ENCODE data around the gene SOX1. TPM values are rescaled to one million over a fixed set of nuclear protein-coding genes. Genes with fewer than 3 reads are reported as not detected.
A peak's percentile ranks its signal among the peaks of the same experiment; 100 is the strongest.

SOX1 gene
- total and polyA plus RNA-seq, 2 experiments from 2014 or later: not detected

DNA sequence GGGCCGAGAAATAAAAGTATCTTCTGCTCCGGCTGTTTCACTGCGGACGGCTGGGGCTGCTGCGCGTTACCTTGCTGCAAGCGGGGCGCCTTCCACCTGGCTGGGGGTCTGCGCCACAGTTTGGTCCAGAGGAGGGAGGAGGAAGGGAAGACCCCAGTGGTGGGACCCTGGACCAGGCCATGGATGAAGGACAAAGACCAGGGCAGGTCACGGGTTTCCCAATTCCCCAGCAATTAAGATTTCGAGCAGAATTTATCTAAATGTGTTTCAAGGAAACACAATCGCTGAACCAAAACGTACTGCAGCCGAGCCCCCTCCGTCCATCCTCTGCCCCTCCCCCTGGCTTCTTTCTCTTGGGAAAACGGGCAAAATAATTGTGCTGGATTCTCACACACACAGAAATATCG is 2.9 kb downstream of the SOX1 start:
- peaks cover 100% of the 10 kb centered on the region for H3K27me3 ChIP-seq
- no peak for DNase-seq (ENCODE audit: low read depth in 1 of 2, low spot score in 1 of 2)
- no peak overlapping the region for H3K4me3 ChIP-seq
- no peaks in the 10 kb centered on the region for H3K9me3 ChIP-seq (ENCODE audit: low read depth)
- no peak overlapping the region for H3K27ac ChIP-seq
- TF ChIP-seq, protein P1, sequence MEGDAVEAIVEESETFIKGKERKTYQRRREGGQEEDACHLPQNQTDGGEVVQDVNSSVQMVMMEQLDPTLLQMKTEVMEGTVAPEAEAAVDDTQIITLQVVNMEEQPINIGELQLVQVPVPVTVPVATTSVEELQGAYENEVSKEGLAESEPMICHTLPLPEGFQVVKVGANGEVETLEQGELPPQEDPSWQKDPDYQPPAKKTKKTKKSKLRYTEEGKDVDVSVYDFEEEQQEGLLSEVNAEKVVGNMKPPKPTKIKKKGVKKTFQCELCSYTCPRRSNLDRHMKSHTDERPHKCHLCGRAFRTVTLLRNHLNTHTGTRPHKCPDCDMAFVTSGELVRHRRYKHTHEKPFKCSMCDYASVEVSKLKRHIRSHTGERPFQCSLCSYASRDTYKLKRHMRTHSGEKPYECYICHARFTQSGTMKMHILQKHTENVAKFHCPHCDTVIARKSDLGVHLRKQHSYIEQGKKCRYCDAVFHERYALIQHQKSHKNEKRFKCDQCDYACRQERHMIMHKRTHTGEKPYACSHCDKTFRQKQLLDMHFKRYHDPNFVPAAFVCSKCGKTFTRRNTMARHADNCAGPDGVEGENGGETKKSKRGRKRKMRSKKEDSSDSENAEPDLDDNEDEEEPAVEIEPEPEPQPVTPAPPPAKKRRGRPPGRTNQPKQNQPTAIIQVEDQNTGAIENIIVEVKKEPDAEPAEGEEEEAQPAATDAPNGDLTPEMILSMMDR (IDR thresholded peaks at IDR 0.05; ENCODE audit: low read depth, low read length): no peak
- no peaks in the 10 kb centered on the region for H3K36me3 ChIP-seq
- H3K4me1 ChIP-seq (ENCODE audit: low read depth): peaks cover 9% of the 10 kb centered on the region

DNA sequence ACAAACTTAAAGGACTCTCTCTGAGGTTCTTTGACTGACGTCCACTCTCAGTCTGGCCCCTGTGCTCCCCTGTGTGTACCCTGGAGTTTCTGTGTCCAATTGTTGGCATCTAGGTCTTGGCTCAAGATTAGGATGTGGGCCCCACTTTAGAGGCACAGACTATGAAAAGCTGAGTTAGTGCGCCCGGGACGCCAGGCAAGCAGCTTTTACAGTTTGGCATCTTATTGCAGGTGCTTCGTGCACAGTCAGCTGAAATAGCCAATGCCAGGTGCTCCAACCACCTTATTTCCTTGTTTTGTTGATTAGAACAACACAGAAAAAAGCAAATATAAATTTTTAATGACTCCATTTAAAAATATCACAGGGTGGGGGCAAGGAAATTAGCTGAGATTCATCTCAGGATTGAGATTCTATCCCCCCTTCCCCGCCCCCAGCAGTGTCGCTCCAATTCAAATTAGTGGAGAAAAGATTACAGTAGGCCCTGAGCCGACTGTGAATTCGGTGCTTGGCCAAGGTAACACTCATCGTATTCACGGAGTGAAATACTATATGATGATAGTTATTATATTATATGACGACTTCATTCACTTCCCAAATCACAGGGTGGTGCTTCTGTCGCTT is 4.3 kb downstream of the SOX1 start:
- H3K36me3 ChIP-seq: no peaks in the 10 kb centered on the region
- no peak overlapping the region for H3K27ac ChIP-seq
- no peak overlapping the region for H3K4me3 ChIP-seq
- H3K9me3 ChIP-seq (ENCODE audit: low read depth): no peaks in the 10 kb centered on the region
- H3K4me1 ChIP-seq (ENCODE audit: low read depth): peaks cover 9% of the 10 kb centered on the region
- no peak for DNase-seq (ENCODE audit: low read depth in 1 of 2, low spot score in 1 of 2)
- TF ChIP-seq, protein P1 (IDR thresholded peaks at IDR 0.05; ENCODE audit: low read depth, low read length): no peak
- H3K27me3 ChIP-seq: peaks cover 100% of the 10 kb centered on the region

DNA sequence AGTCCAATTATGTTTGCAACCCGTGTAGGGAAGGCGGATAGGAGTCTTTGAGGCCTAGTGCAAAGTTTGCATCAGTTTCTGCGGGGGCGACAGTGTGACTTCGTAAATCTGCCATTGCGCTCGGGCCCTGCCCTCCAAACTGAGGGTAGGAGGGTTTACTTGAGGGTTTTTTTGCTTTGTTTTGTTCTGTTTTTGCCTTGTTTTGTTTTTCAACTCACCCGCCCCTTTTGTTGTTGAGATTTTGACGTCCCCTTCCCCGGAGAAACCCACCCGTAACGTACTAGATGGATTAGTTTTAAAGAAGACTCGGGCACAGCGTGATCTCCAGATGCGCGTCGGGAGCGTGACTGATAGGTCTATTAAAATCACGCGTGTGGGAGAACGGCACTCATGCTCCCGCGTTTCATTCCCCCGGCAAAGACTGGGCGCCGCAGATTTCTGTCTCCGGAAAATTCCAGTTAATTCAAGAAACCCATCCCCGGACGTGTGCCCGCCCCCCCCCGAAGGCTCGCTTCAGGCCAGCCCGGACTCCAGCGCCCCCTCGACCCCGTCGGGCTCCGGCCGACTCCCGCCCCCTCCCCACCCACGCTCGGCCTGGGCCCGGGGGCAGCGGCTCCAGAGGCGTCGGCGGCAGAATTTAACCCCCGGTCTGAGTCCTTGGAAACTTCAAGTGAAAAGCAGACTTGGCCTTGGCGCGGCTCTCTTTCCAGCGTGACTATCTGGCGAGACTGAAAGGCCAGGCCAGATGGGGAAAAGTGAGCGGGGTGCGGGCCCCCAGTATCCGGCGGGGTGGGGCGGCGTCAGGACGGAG is 5.0 kb downstream of the SOX1 start:
- no peaks in the 10 kb centered on the region for H3K36me3 ChIP-seq
- no peak overlapping the region for H3K27ac ChIP-seq
- H3K4me3 ChIP-seq: no peak overlapping the region
- peaks cover 9% of the 10 kb centered on the region for H3K4me1 ChIP-seq (ENCODE audit: low read depth)
- no peaks in the 10 kb centered on the region for H3K9me3 ChIP-seq (ENCODE audit: low read depth)
- no peak for DNase-seq (ENCODE audit: low read depth in 1 of 2, low spot score in 1 of 2)
- H3K27me3 ChIP-seq: peaks cover 100% of the 10 kb centered on the region
- TF ChIP-seq, protein P1 (IDR thresholded peaks at IDR 0.05; ENCODE audit: low read depth, low read length): no peak

DNA sequence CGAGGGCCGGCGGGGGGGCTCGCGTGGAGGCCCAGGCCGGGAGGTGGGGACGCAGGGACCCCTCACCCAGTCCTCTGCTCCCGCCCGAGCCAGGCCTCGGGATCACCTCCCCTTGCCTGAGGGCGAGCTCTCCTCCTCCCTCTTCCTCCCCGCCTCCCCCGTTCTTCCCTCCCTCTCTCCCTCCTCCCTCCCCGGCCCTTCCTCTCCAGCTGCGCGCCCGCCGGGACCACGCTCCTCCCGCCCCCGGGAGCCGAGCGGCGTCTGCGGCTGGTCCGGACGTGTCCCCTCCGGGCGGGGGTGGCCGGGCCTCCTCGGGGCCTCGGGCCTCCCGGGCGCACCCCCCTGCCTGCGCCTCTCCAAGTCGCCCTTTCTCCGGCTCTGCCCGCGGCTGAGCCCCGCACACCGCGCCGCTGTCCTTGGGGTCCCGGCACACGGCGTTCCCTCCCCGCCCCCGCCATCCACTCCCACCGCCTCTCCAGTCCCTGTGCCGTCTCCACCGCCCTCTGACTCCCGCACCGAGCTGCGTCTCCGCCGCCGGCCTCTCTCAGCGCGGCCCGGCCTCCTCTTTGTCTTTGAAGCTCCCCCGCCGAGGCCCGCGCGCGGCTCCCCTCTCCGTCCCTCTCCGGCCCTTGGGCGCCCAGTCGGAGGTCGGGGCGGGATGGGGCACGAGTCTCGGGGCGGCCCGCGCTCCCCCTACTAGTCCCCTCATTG is 5.7 kb downstream of the SOX1 start:
- peak overlapping the region; percentile 14 for H3K4me3 ChIP-seq
- no peaks in the 10 kb centered on the region for H3K36me3 ChIP-seq
- H3K4me1 ChIP-seq (ENCODE audit: low read depth): peaks cover 9% of the 10 kb centered on the region
- H3K27me3 ChIP-seq: peaks cover 100% of the 10 kb centered on the region
- no peak overlapping the region for H3K27ac ChIP-seq
- DNase-seq (ENCODE audit: low read depth in 1 of 2, low spot score in 1 of 2): peak in 1 of 2 donors; percentile 35
- TF ChIP-seq, protein P1 (IDR thresholded peaks at IDR 0.05; ENCODE audit: low read depth, low read length): no peak
- H3K9me3 ChIP-seq (ENCODE audit: low read depth): no peaks in the 10 kb centered on the region

DNA sequence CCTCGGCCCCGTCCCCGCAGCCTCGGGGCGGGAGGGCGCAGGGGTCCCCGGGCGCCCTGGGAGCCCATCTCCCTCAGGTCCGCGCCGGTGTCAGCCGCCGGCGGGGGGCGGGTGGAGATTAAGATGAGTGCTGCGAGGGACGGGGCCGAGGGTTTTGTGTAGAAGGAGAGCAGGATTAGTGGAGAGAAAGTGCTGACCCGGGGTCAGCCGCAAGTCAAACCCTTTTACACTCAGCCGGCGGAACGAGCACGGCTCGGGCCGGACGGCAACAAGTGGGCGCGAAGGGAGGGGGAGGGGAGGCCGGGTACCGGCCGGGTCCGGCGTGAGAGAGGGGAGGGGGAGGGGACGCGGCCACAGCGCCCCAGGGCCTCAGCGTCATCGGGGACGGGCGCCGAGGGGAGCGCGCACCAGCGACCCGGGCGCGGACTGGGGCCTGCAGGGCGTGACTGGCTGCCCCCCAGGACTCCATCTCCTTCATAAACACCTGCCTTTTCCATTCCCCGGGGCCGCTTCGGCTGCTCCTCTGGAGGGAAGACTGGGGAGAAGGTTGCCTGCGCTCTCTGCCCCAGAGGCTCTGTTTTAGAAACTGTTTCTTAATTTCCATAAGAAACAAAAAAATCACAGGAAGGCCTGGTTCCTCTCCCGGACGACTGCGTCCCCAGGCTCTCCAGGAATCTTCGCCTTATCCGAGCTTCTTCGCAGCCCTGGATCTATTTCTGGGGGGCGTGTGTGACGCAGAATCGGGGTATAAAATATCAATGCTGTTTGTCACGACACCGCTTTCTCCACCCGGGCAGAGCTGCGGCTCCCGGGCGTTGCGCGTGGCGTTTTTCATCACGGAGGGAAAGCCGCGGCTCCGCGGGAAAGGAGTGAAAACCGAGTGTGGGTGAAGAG is 6.5 kb downstream of the SOX1 start:
- TF ChIP-seq, protein P1 (IDR thresholded peaks at IDR 0.05; ENCODE audit: low read depth, low read length): no peak
- peaks cover 9% of the 10 kb centered on the region for H3K4me1 ChIP-seq (ENCODE audit: low read depth)
- no peaks in the 10 kb centered on the region for H3K36me3 ChIP-seq
- H3K27ac ChIP-seq: no peak overlapping the region
- H3K27me3 ChIP-seq: peaks cover 100% of the 10 kb centered on the region
- peak in 1 of 2 donors; percentile 24 for DNase-seq (ENCODE audit: low read depth in 1 of 2, low spot score in 1 of 2)
- peak overlapping the region; percentile 14 for H3K4me3 ChIP-seq
- H3K9me3 ChIP-seq (ENCODE audit: low read depth): no peaks in the 10 kb centered on the region
